Adrenal gland (tissue), 12 donors: ENCODE results near the gene ELN. TPM values are rescaled to one million over a fixed set of nuclear protein-coding genes. Genes with fewer than 3 reads are reported as not detected.

Source experiments
- DNase-seq, 7 donors: peaks; one replicate each; pipeline ENCODE4 v3.0.0-alpha.2; 2019 to 2020
- H3K27ac ChIP-seq, 5 donors: fragments of 200-600 bp; sonication (generic) in 4 of 5; 1 replicate in 3 of 5; 2 replicates in 2 of 5; pipeline versions ENCODE4 v1.5.1 to v1.8.0; 2016 to 2020; ENCODE audit warnings: mild to moderate bottlenecking in 1 of 5
- H3K27me3 ChIP-seq: fragments of 200-600 bp; 2 replicates; pipeline ENCODE4 v1.8.0; 2021
- H3K36me3 ChIP-seq, 2 donors: fragments of 200-600 bp; replicated peaks in 1 of 2; 1 replicate in 1 of 2; 2 replicates in 1 of 2; pipeline versions ENCODE4 v1.5.1 to v1.8.0; 2018 to 2022
- H3K4me1 ChIP-seq, 2 donors: fragments of 200-600 bp; replicated peaks in 1 of 2; 1 replicate in 1 of 2; 2 replicates in 1 of 2; pipeline versions ENCODE4 v1.5.1 to v1.8.0; 2018 to 2021
- H3K4me3 ChIP-seq, 4 donors: fragments of 200-600 bp; sonication (generic) in 3 of 4; one replicate each; pipeline ENCODE4 v1.5.1; 2016 to 2018
- H3K9me3 ChIP-seq, 3 donors: fragments of 200-600 bp; sonication (generic) in 1 of 3; replicated peaks in 1 of 3; 1 replicate in 2 of 3; 2 replicates in 1 of 3; pipeline versions ENCODE4 v1.5.1 to v1.8.0; 2016 to 2021
- CTCF ChIP-seq, 6 experiments: fragments of 450-650 bp in 4 of 6; fragments of 200-600 bp in 2 of 6; sonication (generic) in 1 of 6; IDR thresholded peaks; 1 replicate in 5 of 6; 2 replicates in 1 of 6; pipeline versions ENCODE4 v1.5.1 to v1.8.0; 2016 to 2021; ENCODE audit warnings: antibody characterized with exemption in 6 of 6, mild to moderate bottlenecking in 2 of 6, moderate library complexity in 1 of 6
- POLR2A ChIP-seq, 2 donors: fragments of 450-650 bp; IDR thresholded peaks; one replicate each; pipeline ENCODE4 v1.6.1; 2017; ENCODE audit warnings: antibody characterized with exemption in 2 of 2, mild to moderate bottlenecking in 2 of 2, moderate library complexity in 1 of 2
- WGBS, 4 donors: extraction: QIAGEN DNeasy Blood & Tissue Kit in 2 of 4; methylation state at CpG; one replicate each; pipeline versions ENCODE4 v1.1.5 to v1.1.7; 2013 to 2017; 5-methylcytosine and 5-hydroxymethylcytosine counted together
- intact Hi-C, 2 donors: fragments of 100-400 bp; cut with DNase I; formaldehyde crosslinking; loops; one replicate each; pipeline versions ENCODE4 v1.14.1 to v1.15.0; 2022 to 2023
- polyA plus RNA-seq, 3 donors: library from polyadenylated mRNA; stranded (reverse); fragments of 200-250 nt in 2 of 3; fragments of 350-450 nt in 1 of 3; fragmentation: Illumina TruSeq in 1 of 3; extraction: RNeasy Lipid Tissue Mini Kit (QIAGEN cat#74804) in 1 of 3; gene quantifications; one replicate each; pipeline ENCODE4 v1.2.3, GENCODE V29; 2013 to 2014
- total RNA-seq, 9 donors: library from RNA; depleted of rRNA in 4 of 9; stranded (reverse); fragments of >200 nt in 4 of 9; fragments of 120-200 nt in 1 of 9; fragmentation: NEBNext Ultra II Directional in 1 of 9; extraction: Animal tissue kit (Norgen Biotek cat#: 25700) in 1 of 9; gene quantifications; one replicate each; pipeline versions ENCODE4 v1.1.0 to v1.2.4, GENCODE V29; 2013 to 2023
- donor health status: healthy with polysubstance abuse.
- donor health status: Bipolar disorder and iron deficiency.
- donor health status: DM: yes; HTN: yes; CAD: no.
- donor health status: DM: no; HTN: no; CAD: no.
- donor health status: DM: no; HTN: no; CAD: no.
- donor health status: DM: yes; HTN: yes; CAD: no.

ELN gene
- total and polyA plus RNA-seq, 12 donors = 4.6 to 107 (median 15.9) TPM

DNA sequence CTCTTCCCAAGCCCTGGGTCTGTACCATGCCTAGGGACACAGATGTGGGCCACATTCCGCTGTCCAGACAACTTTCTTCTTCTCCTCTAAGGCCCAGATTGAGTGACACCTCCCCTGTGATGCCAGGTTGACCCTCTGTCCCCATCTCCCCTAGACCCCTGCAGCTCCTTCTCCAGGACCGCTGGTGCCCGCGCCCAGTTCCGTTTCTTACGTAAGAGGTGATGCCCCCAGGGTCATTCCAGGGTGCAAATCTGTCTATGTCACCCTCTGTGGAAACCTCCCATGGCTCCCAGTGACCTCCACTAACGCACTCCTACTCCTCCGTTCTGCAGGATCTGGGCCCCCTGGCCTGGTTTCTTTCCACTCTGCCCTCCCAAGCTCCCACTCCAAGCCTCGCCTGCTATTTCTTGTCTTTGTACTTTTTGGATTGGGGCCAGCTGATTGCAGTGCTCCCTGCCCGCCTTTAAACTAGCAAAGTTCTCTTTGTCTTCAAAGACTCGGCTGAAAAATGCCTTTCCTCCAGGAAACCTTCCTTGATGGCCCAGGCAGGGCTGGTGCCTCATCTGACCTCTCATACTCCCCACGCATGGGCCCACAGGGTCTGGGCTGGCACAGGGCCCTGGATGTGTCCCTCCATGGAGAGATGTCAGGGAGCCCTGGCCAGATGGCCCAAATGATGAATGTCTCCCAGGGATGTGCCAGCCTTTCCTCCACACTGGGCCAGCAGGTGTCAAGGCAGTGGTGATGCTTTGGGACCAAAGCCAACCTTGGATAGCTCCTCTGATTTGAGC lies 21.3 kb upstream of the ELN start:
- H3K9me3 ChIP-seq = no peaks in the 10 kb centered on the region
- WGBS, 4 donors = 50 to 59% (median 53%) methylated on average over 12 of the region's 12 CpGs
- intact Hi-C loops = no loop called here
- H3K27ac ChIP-seq = peak overlapping the region in 1 of 5 donors; percentile 34
- no peaks in the 10 kb centered on the region for H3K4me1 ChIP-seq
- DNase-seq = peak in 1 of 7 donors; percentile 16
- H3K27me3 ChIP-seq = no peaks in the 10 kb centered on the region
- H3K36me3 ChIP-seq = no peaks in the 10 kb centered on the region
- H3K4me3 ChIP-seq = no peak overlapping the region
- TF ChIP-seq POLR2A (IDR thresholded peaks at IDR 0.05) (no peak), CTCF (IDR thresholded peaks at IDR 0.05) (no peak)

GRCh38 chr7:74007242-74007567 lies 20.8 kb upstream of the ELN start:
- DNase-seq = no peak
- intact Hi-C loops = no loop called here

GRCh38 chr7:74008687-74009086 lies 19.3 kb upstream of the ELN start:
- DNase-seq = no peak
- Histone ChIP-seq H3K9me3 (no peaks in the 10 kb centered on the region), H3K4me3 (no peak overlapping the region), H3K36me3 (no peaks in the 10 kb centered on the region), H3K27ac (no peak overlapping the region), H3K4me1 (no peaks in the 10 kb centered on the region), H3K27me3 (no peaks in the 10 kb centered on the region)
- intact Hi-C loops = no loop called here
- TF ChIP-seq CTCF (IDR thresholded peaks at IDR 0.05) (no peak), POLR2A (IDR thresholded peaks at IDR 0.05) (no peak)
- WGBS, 4 donors = 85 to 99% (median 90%) methylated on average over 3 of the region's 3 CpGs

More at GRCh38 chr7:74007242-74007567, 20.8 kb upstream of the ELN start:
- Histone ChIP-seq H3K36me3 (no peaks in the 10 kb centered on the region), H3K9me3 (no peaks in the 10 kb centered on the region), H3K4me1 (no peaks in the 10 kb centered on the region), H3K4me3 (no peak overlapping the region), H3K27me3 (no peaks in the 10 kb centered on the region), H3K27ac (no peak overlapping the region)
- TF ChIP-seq CTCF (IDR thresholded peaks at IDR 0.05) = no peak
- no peak for TF ChIP-seq POLR2A (IDR thresholded peaks at IDR 0.05)

- Histone ChIP-seq H3K9me3 (no peaks in the 10 kb centered on the region), H3K36me3 (no peaks in the 10 kb centered on the region), H3K4me3 (no peak overlapping the region), H3K4me1 (no peaks in the 10 kb centered on the region), H3K27ac (no peak overlapping the region), H3K27me3 (no peaks in the 10 kb centered on the region)
- no peak for DNase-seq
- WGBS, 4 donors = 86 to 91% (median 89%) methylated on average over 10 to 14 of the region's 14 CpGs
- TF ChIP-seq POLR2A (IDR thresholded peaks at IDR 0.05) (no peak), CTCF (IDR thresholded peaks at IDR 0.05) (no peak)
- intact Hi-C loops = no loop called here
Measured at GRCh38 chr7:74009719-74010118, 18.3 kb upstream of the ELN start.
